Stimulated activated naive B cell treated with anti-CD40 and anti-IgM and Interleukin-4, amounts not matched to agents 10 μg/mL and 1 μg/mL and 100 μg/mL, for 72 hours (primary cell): ENCODE measurements around the gene PCCA.
"Not testable (repeated sequence)": the region's sequence is repeated elsewhere in the genome, so short reads cannot be mapped to it uniquely, and the experiment has no call there.

Experiments used
- ATAC-seq, 2 donors: fragments of 150-1000 bp; cut with Tn5 transposase; replicated peaks; 2 replicates each; pipeline ENCODE4 v1.10.0; 2021; ENCODE audit warnings: moderate library complexity in 1 of 2
- DNase-seq: peaks from one replicate; pipeline ENCODE4 v3.0.0; 2021
- H3K27ac Mint-ChIP-seq: one replicate; pipeline ENCODE4 v1.8.0; 2022; ENCODE audit warnings: mild to moderate bottlenecking, mixed read lengths
- H3K27me3 Mint-ChIP-seq, 2 donors: one replicate each; pipeline ENCODE4 v1.8.0; 2022; ENCODE audit warnings: mixed read lengths in 2 of 2
- H3K36me3 Mint-ChIP-seq, 2 donors: one replicate each; pipeline ENCODE4 v1.8.0; 2022; ENCODE audit warnings: mixed read lengths in 2 of 2, mild to moderate bottlenecking in 1 of 2
- H3K4me1 Mint-ChIP-seq, 2 donors: one replicate each; pipeline ENCODE4 v1.8.0; 2022; ENCODE audit warnings: mixed read lengths in 2 of 2, mild to moderate bottlenecking in 1 of 2
- H3K4me3 Mint-ChIP-seq, 2 donors: one replicate each; pipeline ENCODE4 v1.8.0; 2022; ENCODE audit warnings: mild to moderate bottlenecking in 2 of 2, mixed read lengths in 2 of 2, moderate library complexity in 1 of 2
- H3K9me3 Mint-ChIP-seq, 2 donors: one replicate each; pipeline ENCODE4 v1.8.0; 2022; ENCODE audit warnings: mixed read lengths in 2 of 2, mild to moderate bottlenecking in 1 of 2

PCCA gene

GRCh38 chr13:100235311-100235901 lies 146.5 kb downstream of the PCCA start:
- H3K27me3 Mint-ChIP-seq: no peaks in the 10 kb centered on the region
- H3K27ac Mint-ChIP-seq: peak overlapping the region; percentile 65
- no peak for DNase-seq
- no peak overlapping the region for H3K4me3 Mint-ChIP-seq
- no peak for ATAC-seq
- peaks cover 0 to 4% of the 10 kb centered on the region in 2 donors for H3K36me3 Mint-ChIP-seq
- no peaks in the 10 kb centered on the region for H3K9me3 Mint-ChIP-seq
- peaks cover 0 to 6% of the 10 kb centered on the region in 2 donors for H3K4me1 Mint-ChIP-seq

DNA sequence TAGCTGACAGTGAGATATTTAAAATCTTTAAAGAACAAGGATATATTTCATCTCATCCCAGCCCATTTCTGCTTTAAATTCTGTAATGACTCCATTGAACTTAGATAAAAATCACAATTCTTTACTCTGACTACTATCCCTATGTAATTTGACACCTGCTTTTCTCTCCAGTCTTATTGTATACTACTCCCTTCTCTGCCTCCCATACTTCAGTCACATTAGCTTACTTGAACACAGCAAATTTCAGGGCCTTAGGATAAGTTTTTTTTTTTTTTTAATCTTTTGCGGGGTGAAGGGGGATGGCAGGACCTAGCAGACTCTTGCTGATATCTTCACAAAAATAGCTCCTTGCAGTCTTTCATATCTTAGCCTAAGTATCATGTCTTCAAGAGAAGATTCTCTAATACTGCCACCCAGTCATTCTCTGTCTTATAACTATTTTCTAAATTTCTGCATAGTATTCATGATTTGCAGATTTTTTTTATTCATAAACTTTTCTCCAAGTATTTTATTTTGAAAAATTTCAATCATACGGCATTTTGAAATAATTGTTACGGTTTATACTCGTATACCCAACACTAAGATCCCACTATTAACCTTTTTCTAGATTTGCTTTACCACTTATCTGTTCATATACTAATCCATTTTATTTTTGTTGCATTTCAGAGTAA lies 151.4 kb downstream of the PCCA start:
- no peak for ATAC-seq
- Mint-ChIP-seq H3K36me3 (peaks cover 3 to 4% of the 10 kb centered on the region in 2 donors), H3K4me3 (no peak overlapping the region)

GRCh38 chr13:100244431-100244830 lies 155.5 kb downstream of the PCCA start:
- Mint-ChIP-seq H3K36me3 (peaks cover 12% of the 10 kb centered on the region in 2 donors), H3K27ac (no peak overlapping the region), H3K4me1 (no peaks in the 10 kb centered on the region), H3K9me3 (peaks cover 5 to 6% of the 10 kb centered on the region in 2 donors), H3K4me3 (no peak overlapping the region), H3K27me3 (no peaks in the 10 kb centered on the region)
- ATAC-seq: no peak
- no peak for DNase-seq

More for the DNA sequence above, 151.4 kb downstream of the PCCA start:
- Mint-ChIP-seq H3K9me3 (no peaks in the 10 kb centered on the region), H3K27me3 (no peaks in the 10 kb centered on the region), H3K27ac (no peak overlapping the region), H3K4me1 (peaks cover 0 to 5% of the 10 kb centered on the region in 2 donors)
- DNase-seq: no peak

DNA sequence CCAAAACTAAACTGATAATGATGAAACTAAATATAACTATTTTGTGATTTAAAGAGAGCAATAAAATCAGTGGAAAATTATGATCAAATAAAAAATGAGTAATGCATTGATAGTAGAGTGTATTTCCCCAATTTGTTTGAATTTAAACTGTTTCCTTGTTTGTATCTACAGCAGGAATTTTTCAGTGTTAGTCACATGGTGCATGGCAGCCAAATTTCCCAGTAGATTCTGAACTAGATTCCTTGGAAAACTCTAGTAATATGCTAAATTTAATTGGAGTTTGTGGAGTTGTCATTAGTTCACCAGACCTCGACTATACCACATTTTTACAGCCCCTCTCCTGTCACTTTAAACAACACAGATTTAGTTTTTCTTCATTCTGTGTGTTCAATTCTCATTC lies 156.2 kb downstream of the PCCA start:
- Mint-ChIP-seq H3K9me3 (peaks cover 5 to 6% of the 10 kb centered on the region in 2 donors), H3K27ac (no peak overlapping the region), H3K4me1 (no peaks in the 10 kb centered on the region), H3K4me3 (no peak overlapping the region), H3K27me3 (no peaks in the 10 kb centered on the region), H3K36me3 (peaks cover 12 to 13% of the 10 kb centered on the region in 2 donors)
- DNase-seq (no peak), ATAC-seq (no peak)

DNA sequence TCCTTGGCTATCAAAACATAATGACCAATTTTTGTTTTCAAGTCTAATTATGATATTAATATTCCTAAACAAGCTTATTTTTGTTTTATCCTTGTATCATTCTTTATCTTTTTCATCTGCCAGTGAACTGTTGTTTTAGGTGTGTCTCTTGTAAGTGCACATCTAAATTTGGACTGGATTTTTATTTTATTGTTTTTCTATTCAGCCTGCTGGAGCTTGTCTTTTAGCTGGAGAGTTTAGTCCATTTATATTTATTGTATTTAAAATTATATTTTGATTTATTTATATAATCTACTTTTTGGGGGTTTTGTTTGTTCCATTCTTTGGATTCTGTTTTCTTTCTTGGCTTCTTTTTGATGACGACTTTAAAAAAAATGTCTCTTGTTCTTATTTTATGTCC lies 159.0 kb downstream of the PCCA start:
- no peak overlapping the region for H3K27ac Mint-ChIP-seq
- H3K4me1 Mint-ChIP-seq: no peaks in the 10 kb centered on the region
- peaks cover 5 to 6% of the 10 kb centered on the region in 2 donors for H3K9me3 Mint-ChIP-seq
- ATAC-seq (no peak), DNase-seq (no peak)
- H3K36me3 Mint-ChIP-seq: peaks cover 9 to 13% of the 10 kb centered on the region in 2 donors
- H3K4me3 Mint-ChIP-seq: no peak overlapping the region
- no peaks in the 10 kb centered on the region for H3K27me3 Mint-ChIP-seq

DNA sequence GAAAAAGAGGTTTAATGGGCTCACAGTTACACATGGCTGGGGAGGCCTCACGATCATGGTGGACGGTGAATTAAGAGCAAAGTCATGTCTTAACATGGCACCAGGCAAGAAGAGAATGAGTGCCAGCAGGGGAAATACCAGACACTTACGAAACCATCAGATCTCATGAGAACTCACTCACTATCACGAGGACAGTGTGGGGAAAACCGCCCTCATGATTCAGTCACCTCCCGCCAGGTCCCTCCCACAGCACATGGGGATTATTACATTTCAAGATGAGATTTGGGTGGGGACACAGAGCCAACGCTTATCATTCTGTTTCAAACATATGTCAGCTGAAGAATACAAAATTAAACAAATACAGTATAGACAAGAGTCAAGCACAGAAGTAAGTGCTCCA lies 165.1 kb downstream of the PCCA start:
- Mint-ChIP-seq H3K36me3 (peaks cover 5 to 17% of the 10 kb centered on the region in 2 donors), H3K4me1 (no peaks in the 10 kb centered on the region), H3K9me3 (peaks cover 0 to 6% of the 10 kb centered on the region in 2 donors), H3K4me3 (no peak overlapping the region), H3K27ac (no peak overlapping the region), H3K27me3 (no peaks in the 10 kb centered on the region)
- DNase-seq (no peak), ATAC-seq (no peak)

DNA sequence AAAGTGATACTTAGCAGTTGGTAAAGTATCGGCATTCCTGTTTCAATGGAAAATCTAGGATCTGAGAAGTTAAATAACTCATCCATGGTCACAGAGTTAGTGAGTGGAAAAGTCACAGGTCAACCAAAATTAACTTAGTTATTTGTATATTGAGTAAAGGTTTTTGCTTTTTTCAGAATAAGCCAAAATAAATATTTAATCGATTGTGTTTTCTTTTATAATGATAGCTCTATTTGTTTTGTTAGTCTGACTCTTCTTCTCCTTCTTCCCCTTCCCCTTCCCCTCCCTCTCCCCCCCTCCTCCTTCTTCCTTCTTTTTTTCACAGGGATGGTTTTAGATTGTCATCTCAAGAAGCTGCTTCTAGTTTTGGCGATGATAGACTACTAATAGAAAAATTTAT lies 173.5 kb downstream of the PCCA start:
- DNase-seq (no peak), ATAC-seq (no peak)
- Mint-ChIP-seq H3K9me3 (peaks cover 0 to 1% of the 10 kb centered on the region in 2 donors), H3K4me1 (no peaks in the 10 kb centered on the region), H3K27me3 (no peaks in the 10 kb centered on the region), H3K4me3 (no peak overlapping the region), H3K27ac (no peak overlapping the region), H3K36me3 (peaks cover 0 to 2% of the 10 kb centered on the region in 2 donors)

- peaks cover 0 to 1% of the 10 kb centered on the region in 2 donors for H3K9me3 Mint-ChIP-seq
- DNase-seq (no peak), ATAC-seq (no peak)
- no peak overlapping the region for H3K27ac Mint-ChIP-seq
- no peak overlapping the region for H3K4me3 Mint-ChIP-seq
- no peaks in the 10 kb centered on the region for H3K27me3 Mint-ChIP-seq
- no peaks in the 10 kb centered on the region for H3K4me1 Mint-ChIP-seq
- peaks cover 0 to 11% of the 10 kb centered on the region in 2 donors for H3K36me3 Mint-ChIP-seq
These were observed 177.1 kb downstream of the PCCA start for GRCh38 chr13:100266026-100266425.

DNA sequence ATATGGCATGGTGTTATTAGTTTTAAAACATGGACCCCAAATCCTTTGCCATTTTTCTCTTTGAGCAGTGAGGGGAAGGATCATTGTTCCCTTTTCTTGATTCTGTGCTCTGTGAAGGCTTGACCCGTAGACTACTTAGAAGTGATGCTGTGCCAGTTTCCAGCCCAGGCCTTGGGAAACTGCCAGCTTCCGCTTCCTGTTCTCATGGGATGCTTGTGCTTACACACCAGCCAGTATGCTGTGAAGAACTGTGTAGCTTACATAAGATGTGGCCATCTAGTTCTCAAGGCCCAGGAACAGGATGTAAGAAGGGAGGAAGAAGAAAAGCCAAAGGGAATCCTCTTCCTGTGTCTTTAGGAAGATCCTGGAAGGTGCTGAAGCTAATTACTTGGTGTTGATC lies 180.9 kb downstream of the PCCA start:
- Mint-ChIP-seq H3K4me3 (no peak overlapping the region), H3K27me3 (no peaks in the 10 kb centered on the region), H3K27ac (no peak overlapping the region), H3K4me1 (no peaks in the 10 kb centered on the region), H3K9me3 (no peaks in the 10 kb centered on the region), H3K36me3 (peaks cover 0 to 17% of the 10 kb centered on the region in 2 donors)
- no peak for ATAC-seq
- no peak for DNase-seq

GRCh38 chr13:100273138-100273537 lies 184.2 kb downstream of the PCCA start:
- H3K4me3 Mint-ChIP-seq: no peak overlapping the region
- no peaks in the 10 kb centered on the region for H3K9me3 Mint-ChIP-seq
- no peaks in the 10 kb centered on the region for H3K27me3 Mint-ChIP-seq

GRCh38 chr13:100273552-100273951 lies 184.7 kb downstream of the PCCA start:
- Mint-ChIP-seq H3K36me3 (peaks cover 3 to 25% of the 10 kb centered on the region in 2 donors), H3K4me1 (no peaks in the 10 kb centered on the region), H3K27ac (no peak overlapping the region), H3K4me3 (no peak overlapping the region), H3K27me3 (no peaks in the 10 kb centered on the region), H3K9me3 (no peaks in the 10 kb centered on the region)
- DNase-seq (no peak), ATAC-seq (no peak)

More at GRCh38 chr13:100273138-100273537, 184.2 kb downstream of the PCCA start:
- H3K27ac Mint-ChIP-seq: no peak overlapping the region
- no peaks in the 10 kb centered on the region for H3K4me1 Mint-ChIP-seq
- DNase-seq: no peak
- peaks cover 3 to 26% of the 10 kb centered on the region in 2 donors for H3K36me3 Mint-ChIP-seq
- no peak for ATAC-seq

DNA sequence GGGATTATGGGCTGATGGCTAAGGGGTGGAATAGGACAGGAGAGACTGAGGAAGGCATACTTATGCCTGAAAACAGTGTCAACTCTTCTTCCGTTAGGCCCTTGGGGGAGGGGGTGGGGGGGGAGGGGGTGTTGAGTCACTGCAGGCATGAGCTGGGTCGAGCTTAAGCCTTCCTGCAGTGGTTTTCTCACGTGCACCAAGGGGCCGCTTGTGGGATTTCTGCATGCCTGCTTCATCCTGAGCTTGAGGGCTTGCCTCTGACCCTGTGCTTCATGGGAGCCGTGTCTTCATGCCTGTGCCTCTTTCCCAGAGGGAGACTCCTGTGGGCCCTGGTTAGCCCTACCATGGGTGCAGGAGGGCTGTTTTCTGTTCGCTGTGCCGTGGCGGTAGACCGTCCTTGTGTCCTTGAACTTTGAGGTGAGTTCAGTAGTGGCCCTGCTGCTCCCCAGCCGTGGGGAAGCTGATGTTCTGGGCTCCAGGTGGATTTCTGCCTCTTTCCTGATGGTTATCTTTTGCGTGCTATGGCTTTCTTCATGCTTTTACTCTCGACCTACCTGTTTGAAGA lies 186.1 kb downstream of the PCCA start:
- Mint-ChIP-seq H3K36me3 (peaks cover 3 to 18% of the 10 kb centered on the region in 2 donors), H3K9me3 (no peaks in the 10 kb centered on the region), H3K4me3 (no peak overlapping the region), H3K27me3 (no peaks in the 10 kb centered on the region), H3K27ac (no peak overlapping the region), H3K4me1 (no peaks in the 10 kb centered on the region)
- DNase-seq (no peak), ATAC-seq (no peak)

DNA sequence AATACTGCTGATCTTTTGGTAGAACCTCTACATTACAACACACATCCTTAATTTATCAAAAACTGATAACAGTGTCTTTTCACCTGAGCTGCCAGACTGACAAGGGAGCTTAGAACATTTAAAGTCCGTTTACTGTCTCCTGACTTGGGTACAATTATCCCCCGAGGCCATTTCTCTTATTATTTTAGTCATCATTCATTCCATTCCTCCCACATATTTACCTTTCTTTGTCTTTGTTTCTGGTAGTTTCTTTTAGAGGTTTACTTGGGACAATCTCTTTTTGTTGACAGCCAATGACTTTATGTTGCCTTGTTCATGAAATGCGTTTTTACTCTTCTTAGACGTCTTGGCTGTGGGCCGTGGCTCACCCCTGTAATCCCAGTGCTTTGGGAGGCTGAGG lies 186.9 kb downstream of the PCCA start:
- peaks cover 8 to 24% of the 10 kb centered on the region in 2 donors for H3K36me3 Mint-ChIP-seq
- ATAC-seq: no peak
- H3K27ac Mint-ChIP-seq: no peak overlapping the region
- no peak overlapping the region for H3K4me3 Mint-ChIP-seq
- H3K9me3 Mint-ChIP-seq: no peaks in the 10 kb centered on the region
- no peaks in the 10 kb centered on the region for H3K4me1 Mint-ChIP-seq
- DNase-seq: no peak
- H3K27me3 Mint-ChIP-seq: no peaks in the 10 kb centered on the region

- DNase-seq (no peak), ATAC-seq (no peak)
- no peaks in the 10 kb centered on the region for H3K4me1 Mint-ChIP-seq
- no peak overlapping the region for H3K4me3 Mint-ChIP-seq
- peaks cover 6 to 14% of the 10 kb centered on the region in 2 donors for H3K36me3 Mint-ChIP-seq
- no peaks in the 10 kb centered on the region for H3K9me3 Mint-ChIP-seq
- no peak overlapping the region for H3K27ac Mint-ChIP-seq
- H3K27me3 Mint-ChIP-seq: no peaks in the 10 kb centered on the region
These were observed 191.8 kb downstream of the PCCA start for GRCh38 chr13:100280681-100281080.

- H3K27ac Mint-ChIP-seq, ATAC-seq, H3K4me1 Mint-ChIP-seq, DNase-seq, H3K9me3 Mint-ChIP-seq, H3K4me3 Mint-ChIP-seq, H3K27me3 Mint-ChIP-seq: not testable (repeated sequence)
- peaks cover 6 to 11% of the 10 kb centered on the region in 2 donors for H3K36me3 Mint-ChIP-seq
These were observed 193.4 kb downstream of the PCCA start for GRCh38 chr13:100282306-100282705.
